HL-60/S4 treated with retinoic acid at 250 ng/mL for 4 days and 3 days (cell line): Measurements from ENCODE around the gene CEP290.

ENCODE experiments used
- in situ Hi-C: fragments of 300-500 bp; cut with MboI; formaldehyde crosslinking; loops from 2 replicates; pipeline ENCODE4 v1.7.0; 2022; ENCODE audit warnings: low sequenced_read_pairs

The CEP290 gene, protein sequence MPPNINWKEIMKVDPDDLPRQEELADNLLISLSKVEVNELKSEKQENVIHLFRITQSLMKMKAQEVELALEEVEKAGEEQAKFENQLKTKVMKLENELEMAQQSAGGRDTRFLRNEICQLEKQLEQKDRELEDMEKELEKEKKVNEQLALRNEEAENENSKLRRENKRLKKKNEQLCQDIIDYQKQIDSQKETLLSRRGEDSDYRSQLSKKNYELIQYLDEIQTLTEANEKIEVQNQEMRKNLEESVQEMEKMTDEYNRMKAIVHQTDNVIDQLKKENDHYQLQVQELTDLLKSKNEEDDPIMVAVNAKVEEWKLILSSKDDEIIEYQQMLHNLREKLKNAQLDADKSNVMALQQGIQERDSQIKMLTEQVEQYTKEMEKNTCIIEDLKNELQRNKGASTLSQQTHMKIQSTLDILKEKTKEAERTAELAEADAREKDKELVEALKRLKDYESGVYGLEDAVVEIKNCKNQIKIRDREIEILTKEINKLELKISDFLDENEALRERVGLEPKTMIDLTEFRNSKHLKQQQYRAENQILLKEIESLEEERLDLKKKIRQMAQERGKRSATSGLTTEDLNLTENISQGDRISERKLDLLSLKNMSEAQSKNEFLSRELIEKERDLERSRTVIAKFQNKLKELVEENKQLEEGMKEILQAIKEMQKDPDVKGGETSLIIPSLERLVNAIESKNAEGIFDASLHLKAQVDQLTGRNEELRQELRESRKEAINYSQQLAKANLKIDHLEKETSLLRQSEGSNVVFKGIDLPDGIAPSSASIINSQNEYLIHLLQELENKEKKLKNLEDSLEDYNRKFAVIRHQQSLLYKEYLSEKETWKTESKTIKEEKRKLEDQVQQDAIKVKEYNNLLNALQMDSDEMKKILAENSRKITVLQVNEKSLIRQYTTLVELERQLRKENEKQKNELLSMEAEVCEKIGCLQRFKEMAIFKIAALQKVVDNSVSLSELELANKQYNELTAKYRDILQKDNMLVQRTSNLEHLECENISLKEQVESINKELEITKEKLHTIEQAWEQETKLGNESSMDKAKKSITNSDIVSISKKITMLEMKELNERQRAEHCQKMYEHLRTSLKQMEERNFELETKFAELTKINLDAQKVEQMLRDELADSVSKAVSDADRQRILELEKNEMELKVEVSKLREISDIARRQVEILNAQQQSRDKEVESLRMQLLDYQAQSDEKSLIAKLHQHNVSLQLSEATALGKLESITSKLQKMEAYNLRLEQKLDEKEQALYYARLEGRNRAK (N-terminal part only)

DNA sequence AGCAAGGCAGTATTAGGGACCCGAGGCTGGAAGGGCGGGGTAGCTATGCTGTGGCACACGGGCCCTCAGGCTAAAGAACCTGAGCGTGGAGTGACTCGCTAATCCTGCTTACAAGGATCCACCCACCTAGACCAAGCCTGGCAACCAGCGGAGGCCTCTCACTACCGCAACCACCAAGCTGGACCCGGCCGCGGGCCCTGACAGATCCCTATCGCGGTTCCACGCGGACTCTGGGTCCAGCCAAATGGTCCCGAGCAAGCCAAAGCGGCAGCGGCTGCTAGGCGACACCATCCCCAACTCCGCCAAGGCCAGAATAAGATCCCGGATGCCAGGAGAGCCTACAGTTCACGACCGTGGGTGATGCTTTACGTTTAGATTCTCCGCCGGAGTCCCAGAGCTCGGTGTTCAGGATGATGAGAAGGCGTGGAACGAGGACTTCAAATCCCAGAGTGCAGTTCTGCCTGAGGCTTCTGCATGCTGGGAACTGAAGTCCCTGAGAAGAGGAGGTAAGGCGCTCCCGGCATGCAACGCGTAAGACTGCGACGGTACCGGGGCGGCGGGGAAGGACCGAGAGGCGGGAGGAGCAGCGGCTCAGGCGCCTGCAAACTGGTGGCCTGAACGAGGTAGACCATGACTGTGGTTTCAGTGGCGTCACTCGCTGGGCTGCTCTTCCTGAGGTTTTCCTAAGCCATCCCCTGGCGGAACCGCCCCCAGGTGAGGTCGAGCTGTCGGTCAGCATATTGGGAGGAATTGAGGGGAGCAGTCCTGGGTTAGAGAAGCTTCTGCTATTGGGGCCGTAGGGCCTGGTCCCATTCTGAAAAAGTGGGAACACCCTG, at the start of gene CEP290, which contains the start of gene TMTC3:
Gene CEP290 (minus strand): TSS at position 315 of the 836 bp plus-strand sequence. CDS start 781 bp downstream, outside the sequence.
Gene TMTC3 (plus strand): TSS at position 534 of the 836 bp plus-strand sequence. CDS start 6,009 bp downstream, outside the sequence.
- in situ Hi-C loops = loop anchor here (25.0 kb wide), 1 partner anchor 845 kb away; no protein-coding TSS in a partner anchor

DNA sequence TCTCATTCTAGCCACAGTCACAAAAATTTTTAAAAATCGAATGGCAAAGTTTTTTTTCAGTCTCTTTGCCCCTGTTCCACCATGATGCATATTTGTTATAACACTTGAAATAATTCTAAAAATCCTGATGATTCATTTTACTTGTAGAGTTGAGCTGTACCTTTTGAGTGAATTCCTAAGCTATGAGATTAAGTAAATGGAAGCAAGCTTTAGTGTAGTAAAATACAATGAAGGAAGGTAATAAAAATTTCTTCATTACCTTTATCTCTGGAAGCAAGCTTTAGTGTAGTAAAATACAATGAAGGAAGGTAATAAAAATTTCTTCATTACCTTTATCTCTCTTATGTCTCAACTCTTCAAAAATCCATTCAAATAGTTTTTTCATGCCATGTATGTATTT, 46.3 kb upstream of the CEP290 start:
- in situ Hi-C loops = no loop called here

DNA sequence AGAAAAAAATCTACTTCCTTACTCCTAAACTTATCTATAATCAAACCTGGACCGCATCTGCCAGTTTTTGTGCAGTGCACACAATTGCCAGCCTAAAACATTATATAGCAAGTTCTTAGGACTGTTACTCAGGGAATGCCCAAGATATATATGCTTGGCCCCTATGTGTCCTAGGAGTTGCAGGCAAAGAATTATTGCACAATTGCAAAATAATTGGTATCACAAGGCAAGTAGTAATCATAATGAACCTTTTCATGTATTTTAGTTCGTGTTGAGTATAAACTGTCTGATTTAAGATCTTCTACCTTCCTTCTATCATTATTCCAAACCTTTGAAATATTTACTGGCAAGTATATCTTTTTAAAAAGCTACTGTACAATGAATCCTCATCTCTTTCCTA, 45.7 kb upstream of the CEP290 start:
- in situ Hi-C loops = no loop called here

DNA sequence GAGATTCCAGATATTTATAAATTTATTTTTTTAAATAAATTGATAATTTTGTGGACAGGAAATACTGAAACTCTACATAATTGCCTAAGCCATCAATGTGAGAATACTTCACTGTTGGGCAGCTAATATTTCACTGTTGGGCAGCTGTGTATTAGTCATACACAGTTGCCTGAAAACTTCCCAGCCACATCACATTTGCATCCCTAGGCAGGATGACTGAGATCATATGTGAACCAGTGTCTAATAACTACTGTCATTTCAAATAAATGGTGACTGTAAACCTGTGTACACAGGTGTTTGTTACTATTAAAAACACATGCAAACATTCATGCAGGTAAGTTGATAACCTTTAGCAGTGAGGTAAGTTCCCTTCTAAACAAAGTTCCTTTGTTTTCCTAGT, 44.1 kb upstream of the CEP290 start:
- in situ Hi-C loops = no loop called here

DNA sequence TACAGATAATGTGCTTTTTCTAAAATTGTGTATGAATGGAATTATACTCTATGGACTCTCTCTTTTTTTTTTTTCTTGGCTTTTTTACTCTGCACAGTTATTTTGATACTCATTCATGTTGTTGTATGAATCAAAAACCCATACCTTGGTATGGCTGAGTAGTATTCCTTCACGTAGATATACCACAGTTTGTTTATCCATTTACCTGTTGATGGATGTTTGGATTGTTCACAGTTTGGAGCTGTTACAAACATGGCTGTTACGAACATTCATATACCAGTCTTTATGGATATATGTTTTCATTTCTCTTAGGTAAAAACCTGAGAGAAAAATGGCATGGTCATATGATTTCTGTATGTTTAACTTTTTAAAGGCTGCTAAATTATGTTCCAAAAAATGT, 43.4 kb upstream of the CEP290 start:
- in situ Hi-C loops = no loop called here

DNA sequence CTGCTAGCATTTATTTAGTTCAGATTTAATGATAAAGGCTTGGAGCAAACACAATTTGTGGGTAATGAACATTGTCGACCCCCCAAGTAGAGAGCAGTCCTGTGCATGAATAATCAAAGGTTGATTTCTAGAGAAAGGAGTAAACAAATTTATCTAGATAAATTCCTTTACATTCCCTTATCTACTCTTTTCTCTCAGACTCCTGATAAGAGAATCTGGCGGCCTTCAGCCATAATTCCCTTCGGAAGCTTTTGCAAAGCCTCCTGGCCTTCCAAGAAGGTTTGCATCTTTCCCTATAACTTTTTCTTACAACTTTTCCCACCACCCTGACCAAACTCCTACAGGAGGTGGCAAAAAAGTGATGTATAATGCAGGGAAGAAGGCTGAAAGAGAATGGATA, 42.3 kb upstream of the CEP290 start:
- in situ Hi-C loops = no loop called here

DNA sequence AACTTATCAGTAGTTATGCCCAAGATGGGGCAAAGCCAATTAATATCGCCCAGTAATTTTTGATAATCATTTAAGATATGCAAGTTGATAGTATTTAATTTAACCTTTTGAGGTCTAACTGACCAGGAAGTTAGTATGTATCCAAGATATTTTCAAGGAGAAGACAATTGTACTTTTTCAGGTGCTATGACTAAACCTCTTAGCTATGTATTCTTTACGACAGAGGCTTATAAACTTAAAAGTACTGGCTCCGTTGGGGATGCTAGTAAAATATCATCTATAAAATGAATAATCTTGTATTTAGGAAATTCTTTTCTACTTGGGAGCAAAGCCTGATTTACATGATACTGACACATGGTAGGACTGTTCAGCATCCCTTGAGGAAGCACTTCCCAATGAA, 40.5 kb upstream of the CEP290 start:
- in situ Hi-C loops = no loop called here

DNA sequence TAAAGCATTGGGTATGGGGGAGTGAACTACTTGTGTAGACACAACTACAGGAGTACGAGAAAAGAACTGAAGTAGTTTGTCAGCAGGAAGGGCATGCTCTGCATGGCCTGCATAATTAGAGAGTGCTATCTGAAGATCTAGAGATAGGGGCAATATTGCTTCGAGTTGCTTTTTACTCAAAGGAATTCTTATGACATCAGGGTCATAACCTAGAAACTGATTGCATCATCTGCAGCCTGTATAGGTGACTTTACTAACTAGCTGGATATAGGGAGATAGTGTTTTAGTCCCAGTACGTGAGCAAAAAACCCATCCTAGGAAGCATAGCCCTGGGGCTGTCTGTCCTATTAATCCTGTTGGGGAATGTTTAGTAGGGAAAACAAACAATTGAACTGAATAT, 40.0 kb upstream of the CEP290 start:
- in situ Hi-C loops = no loop called here

DNA sequence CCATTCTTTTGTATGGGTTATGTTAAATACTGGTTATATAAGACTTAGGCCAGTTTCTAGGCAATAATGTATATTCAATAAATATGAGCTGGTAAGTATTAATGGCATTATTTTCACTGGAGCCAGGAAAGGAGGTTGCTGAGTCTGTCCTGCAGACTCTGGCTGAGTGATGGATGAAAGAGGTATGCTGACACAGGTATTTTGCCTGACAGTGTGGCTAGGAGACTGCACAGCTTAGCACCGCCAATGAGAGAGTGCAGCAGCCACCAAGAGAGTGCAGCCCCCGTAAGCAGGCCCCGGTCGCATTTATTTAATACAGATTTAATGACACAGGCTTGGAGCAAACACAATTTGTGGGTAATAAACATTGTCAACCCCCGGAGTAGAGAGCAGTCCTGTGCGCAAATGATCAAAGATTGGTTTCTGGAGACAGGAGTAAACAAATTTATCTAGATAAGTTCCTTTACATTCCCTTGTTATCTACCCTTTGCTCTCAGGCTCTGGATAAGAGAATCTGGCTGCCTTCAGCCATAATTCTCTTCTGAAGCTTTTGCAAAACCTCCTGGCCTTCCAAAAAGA, 37.6 kb upstream of the CEP290 start:
- in situ Hi-C loops = no loop called here

DNA sequence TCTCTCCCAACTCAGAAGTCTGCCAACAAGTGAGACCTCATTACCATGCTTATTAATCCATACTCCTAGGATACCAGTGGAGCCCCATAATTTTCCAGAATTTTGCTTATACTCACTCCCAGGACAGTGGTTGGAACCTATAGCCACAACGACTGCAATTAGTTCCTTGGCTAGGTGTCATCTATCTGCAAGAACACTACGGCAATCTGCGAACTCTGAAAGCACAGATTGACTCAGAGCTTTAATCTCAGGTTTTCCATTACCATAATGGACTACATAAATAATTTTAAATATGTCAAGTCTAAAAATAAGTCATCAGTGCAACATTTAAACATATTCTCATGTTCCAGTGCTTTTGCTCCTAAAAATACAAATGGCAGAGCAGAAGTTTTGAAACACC, 33.7 kb upstream of the CEP290 start:
- in situ Hi-C loops = no loop called here

DNA sequence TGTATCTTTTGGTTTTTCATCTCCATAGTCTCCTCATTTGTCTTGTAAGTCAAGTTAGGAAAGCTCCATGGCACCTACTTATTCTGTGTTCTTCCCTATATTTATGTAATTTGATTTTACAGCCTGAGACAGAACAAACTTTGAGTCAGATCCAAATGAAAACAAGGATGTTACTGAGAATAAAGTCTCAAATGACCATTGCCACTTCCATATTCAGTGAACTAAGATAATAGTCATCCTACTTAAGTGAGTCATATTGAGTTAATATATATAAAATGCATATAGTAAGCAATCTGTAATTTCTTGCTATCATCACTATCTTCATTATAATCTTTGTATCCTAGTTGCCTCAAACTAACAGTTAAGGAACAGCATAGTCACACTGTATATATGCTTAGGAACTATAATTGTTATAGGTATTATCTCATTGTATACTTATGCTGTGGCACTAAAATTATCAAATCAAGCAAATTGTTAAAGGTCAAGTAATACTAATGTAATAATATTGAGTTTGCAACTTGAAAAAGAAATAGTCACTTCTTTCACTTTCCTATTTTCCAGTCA, 31.0 kb upstream of the CEP290 start:
- in situ Hi-C loops = no loop called here

DNA sequence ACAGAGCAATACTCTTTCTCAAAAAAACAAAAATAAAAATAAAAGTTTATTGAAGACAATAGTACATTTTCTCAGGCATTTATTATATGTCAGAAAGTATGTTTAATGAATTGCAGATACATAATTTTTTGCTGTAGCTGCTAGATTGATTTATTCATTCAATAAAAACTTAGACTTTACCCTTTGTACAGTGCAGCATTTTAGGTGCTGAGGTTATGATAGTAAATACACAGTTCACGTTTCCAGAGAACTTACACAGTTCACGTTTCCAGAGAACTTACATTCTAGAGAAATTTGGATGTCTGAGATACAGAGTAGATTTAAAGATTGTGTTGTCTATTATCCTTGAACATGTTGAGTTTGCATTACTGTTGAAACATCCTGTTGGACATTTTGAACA, 25.5 kb upstream of the CEP290 start:
- in situ Hi-C loops = no loop called here

DNA sequence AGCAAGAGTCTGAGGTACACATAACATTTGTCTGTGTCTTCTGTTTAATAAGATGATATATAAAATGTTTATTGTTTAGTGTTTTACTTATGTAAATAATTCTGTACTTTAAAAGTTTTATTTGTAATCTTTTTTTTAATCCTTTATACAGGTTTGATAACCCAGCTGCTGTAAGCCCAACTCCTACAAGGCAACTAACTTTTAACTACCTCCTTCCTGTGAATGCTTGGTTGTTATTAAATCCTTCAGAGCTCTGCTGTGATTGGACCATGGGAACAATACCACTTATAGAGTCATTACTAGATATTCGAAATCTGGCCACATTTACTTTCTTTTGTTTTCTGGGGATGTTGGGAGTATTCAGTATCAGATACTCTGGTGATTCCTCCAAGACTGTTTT, 24.3 kb upstream of the CEP290 start:
- in situ Hi-C loops = no loop called here

DNA sequence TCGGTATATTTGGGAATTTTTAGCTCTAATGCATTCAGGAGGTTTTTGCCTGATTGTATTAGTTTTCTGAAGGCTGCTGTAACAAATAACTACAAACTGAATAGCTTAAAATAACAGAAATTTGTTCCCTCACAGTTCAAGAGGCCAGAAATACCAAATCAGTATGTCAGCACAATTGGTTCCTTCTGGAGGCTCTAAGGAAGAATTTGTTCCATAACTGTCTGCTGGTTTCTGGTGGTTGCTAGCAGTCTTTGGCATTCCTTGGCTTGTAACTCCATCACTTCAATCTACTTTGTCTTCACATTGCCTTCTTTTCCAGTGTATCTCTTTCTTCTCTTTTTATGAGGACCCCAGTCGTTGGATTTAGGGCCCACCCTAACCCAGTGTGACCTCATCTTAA, 21.5 kb upstream of the CEP290 start:
- in situ Hi-C loops = no loop called here

DNA sequence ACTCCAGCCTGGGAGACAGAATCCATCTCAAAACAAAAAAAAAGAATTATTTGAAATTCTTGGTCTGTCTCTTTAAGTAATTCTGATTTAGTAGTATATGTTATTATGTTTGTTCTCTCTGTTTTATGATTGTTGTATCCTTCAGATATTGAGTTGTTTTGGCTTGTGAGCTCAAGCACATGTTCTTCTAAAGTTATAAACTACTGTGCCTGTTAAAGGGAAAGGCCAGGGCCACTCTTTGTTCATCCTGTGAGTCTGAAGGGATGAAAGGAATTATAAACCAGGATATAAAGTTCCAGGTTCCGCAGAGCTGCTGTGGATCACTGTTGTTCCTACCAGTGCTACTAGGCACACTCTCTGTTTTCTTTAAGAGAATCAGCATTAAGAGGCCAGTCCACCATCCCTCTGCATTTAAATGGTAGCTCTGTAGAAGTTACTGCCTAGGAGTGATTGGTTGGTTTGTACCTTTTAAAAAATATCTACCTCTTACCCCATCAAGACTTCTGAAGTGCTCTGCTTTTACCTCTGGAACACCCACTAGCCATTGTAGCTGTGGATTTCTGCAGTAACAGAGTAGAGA, 14.3 kb upstream of the CEP290 start:
- in situ Hi-C loops = no loop called here

DNA sequence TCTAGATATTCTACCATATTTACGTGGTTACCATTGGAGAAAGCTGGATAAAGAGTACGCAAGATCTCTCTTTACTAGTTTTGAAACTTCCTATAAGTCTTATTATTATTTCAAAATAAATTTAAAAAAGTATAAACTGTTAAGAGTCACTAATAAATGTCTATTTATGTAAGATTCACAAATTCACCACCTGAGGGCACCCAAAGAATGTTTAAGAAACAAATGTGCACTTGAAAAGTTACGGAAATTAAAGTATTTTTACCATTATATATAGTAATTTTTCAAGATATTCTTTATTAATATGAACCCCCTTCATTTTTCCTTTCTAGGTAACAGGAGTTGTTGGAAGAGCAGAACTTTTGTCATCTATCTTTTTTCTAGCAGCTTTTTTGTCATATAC, 12.1 kb upstream of the CEP290 start:
- in situ Hi-C loops = no loop called here

DNA sequence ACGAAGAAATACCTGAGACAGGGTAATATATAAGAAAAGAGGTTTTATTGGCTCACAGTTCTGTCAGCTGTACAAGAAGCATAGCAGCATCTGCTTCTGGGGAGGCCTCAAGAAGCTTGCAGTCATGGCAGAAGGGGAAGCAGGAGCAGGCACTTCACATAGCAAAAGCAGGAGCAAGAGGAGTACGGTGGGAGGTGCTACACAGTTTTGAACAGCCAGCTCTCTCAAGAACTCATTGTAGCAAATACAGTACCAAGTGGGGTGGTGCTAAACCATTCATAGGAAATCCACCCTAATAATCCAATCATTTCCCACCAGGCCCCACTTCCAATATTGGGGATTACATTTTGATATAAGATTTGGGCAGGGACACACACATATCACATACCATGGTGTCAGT, 8.2 kb upstream of the CEP290 start:
- in situ Hi-C loops = no loop called here

DNA sequence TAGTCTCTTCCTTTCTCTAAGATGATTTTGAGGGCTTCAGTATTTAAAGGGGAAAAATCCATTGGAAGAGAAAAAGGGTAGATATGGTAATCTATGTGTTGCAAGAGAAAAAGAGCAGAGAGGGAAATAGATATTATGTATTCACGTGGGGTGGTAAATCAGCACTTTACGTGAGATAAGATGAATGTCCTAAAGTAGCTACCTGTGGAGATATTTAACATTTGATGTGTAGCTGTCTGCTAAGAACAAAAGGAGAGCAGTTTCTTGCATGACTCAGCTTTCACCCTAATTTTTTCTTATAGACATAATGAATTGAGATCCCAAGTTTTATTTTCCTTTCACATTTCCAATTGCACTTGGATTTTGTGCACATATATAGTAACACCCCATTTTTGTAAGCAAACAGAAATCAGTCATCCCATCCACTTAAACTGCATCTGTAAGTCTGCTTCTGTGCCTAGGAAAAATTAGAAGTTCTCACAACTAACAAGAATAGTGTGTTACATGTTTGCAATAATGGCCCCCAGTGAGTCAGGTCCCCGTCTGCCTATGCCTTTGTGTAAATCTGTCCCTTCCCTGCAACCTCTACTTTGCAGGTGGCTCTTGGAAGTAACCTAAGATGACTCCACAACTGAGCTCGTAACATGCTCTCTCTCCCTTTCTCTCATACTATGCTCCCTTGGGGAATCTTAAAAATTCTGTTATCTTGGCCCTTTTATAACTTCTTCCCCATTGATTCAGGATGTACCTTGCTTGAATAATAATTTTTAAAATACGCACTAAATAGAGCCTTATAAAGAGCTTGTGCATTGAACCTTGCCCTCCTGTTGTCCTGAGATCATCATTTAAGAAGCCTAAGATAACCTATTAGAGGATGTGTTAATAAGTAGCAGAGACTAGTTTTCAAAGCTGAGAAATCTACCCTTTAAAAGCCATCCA, 3.9 kb upstream of the CEP290 start:
- in situ Hi-C loops = loop anchor here (25.0 kb wide), 1 partner anchor 841 kb away; no protein-coding TSS in a partner anchor
